ENCODE results near the gene BANP. TPM values are rescaled to one million over a fixed set of nuclear protein-coding genes. Genes with fewer than 3 reads are reported as not detected.
"Not testable (repeated sequence)": the region's sequence is repeated elsewhere in the genome, so short reads cannot be mapped to it uniquely, and the experiment has no call there.

BANP gene
- total and polyA plus RNA-seq, 2 of the 8 experiments (the other 6 are each of a cell fraction or from before 2014, with no cell fraction given), result 25.8 to 39.8 TPM

DNA sequence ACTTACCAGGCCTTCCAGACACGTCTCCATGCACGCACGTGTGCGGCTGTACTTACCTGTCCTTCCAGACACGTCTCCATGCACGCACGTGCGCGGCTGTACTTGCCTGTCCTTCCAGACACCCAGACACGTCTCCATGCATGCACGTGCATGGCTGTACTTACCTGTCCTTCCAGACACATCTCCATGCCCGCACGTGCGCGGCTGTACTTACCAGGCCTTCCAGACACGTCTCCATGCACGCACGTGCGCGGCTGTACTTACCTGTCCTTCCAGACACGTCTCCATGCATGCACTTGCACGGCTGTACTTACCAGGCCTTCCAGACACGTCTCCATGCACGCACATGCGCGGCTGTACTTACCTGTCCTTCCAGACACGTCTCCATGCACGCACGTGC lies 47.8 kb downstream of the BANP start:
- CTCF ChIA-PET (ENCODE audit: partially characterized antibody); H3K79me2 ChIP-seq (ENCODE audit: control insufficient read depth in 1 of 2, insufficient read depth in 2 of 2, low read length in 2 of 2); H3K14ac ChIP-seq (ENCODE audit: insufficient read length); DNase-seq (ENCODE audit: low read depth in 1 of 2, low spot score in 2 of 2); H3K9me3 ChIP-seq (ENCODE audit: insufficient read depth in 2 of 2, low read depth in 1 of 2, low read length in 1 of 2); H2BK120ac ChIP-seq (replicated peaks; ENCODE audit: low read depth, low read length); H4K20me1 ChIP-seq (replicated peaks in 1 of 2; ENCODE audit: control insufficient read depth in 1 of 2, insufficient read depth in 2 of 2, low read length in 2 of 2); POLR2A ChIA-PET (ENCODE audit: partially characterized antibody); H2AK5ac ChIP-seq (ENCODE audit: low read depth, low read length); H3K4ac ChIP-seq (replicated peaks; ENCODE audit: insufficient read length, low read depth, low read length); H2BK5ac ChIP-seq (ENCODE audit: low read depth, low read length); H4K5ac ChIP-seq (ENCODE audit: insufficient read length, low read depth, low read length); H3K36me3 ChIP-seq (ENCODE audit: control insufficient read depth in 2 of 4, insufficient read depth in 4 of 4, low read length in 3 of 4); H2AFZ ChIP-seq (ENCODE audit: low read length); H3K4me2 ChIP-seq (ENCODE audit: insufficient read depth in 1 of 2, low read depth in 2 of 2, low read length in 2 of 2); H2BK15ac ChIP-seq (ENCODE audit: low read length); H3K27ac ChIP-seq (ENCODE audit: low read depth, low read length); H2BK20ac ChIP-seq (ENCODE audit: low read length); H4K8ac ChIP-seq (ENCODE audit: extremely low read depth, insufficient read depth, low read length); H3K56ac ChIP-seq (replicated peaks; ENCODE audit: insufficient read length, low read depth, low read length); H3K27me3 ChIP-seq (replicated peaks in 1 of 4; ENCODE audit: control insufficient read depth in 3 of 4, extremely low read depth in 1 of 4, insufficient read depth in 3 of 4, low read length in 3 of 4); H3K9ac ChIP-seq (replicated peaks in 1 of 4; ENCODE audit: extremely low read depth in 1 of 4, low read depth in 3 of 4, low read length in 3 of 4); H3K18ac ChIP-seq (ENCODE audit: extremely low read depth, low read length); H3K4me1 ChIP-seq (replicated peaks in 1 of 4; ENCODE audit: control insufficient read depth in 3 of 4, insufficient read depth in 4 of 4, low read length in 3 of 4); H3K4me3 ChIP-seq (ENCODE audit: extremely low read depth in 1 of 4, insufficient read depth in 2 of 4, low read depth in 3 of 4, low read length in 4 of 4); H3K23ac ChIP-seq (ENCODE audit: insufficient read length); H4K91ac ChIP-seq (replicated peaks; ENCODE audit: insufficient read length, low read length); FAIRE-seq; H2BK12ac ChIP-seq (ENCODE audit: low read depth, low read length); H3K23me2 ChIP-seq (ENCODE audit: low read depth, low read length): not testable (repeated sequence)
- H3K79me1 ChIP-seq (ENCODE audit: low read depth, low read length), result peaks cover 19% of the 10 kb centered on the region; the same call in 1 of the 2 replicates
- WGBS, 2 experiments (ENCODE audit: extremely low coverage in 1 of 2, insufficient coverage in 1 of 2, insufficient read length in 1 of 2, insufficient replicate concordance in 2 of 2, low coverage in 1 of 2, low lambda C conversion rate in 2 of 2, missing lambda C conversion rate in 1 of 2), result 98% methylated on average over 28 of the region's 29 CpGs; no CpG with 5 or more reads in 1 of the 2 experiments
